Measurements from ENCODE around the gene DLX1.
"Not testable (repeated sequence)": the region's sequence is repeated elsewhere in the genome, so short reads cannot be mapped to it uniquely, and the experiment has no call there.

The DLX1 gene

DNA sequence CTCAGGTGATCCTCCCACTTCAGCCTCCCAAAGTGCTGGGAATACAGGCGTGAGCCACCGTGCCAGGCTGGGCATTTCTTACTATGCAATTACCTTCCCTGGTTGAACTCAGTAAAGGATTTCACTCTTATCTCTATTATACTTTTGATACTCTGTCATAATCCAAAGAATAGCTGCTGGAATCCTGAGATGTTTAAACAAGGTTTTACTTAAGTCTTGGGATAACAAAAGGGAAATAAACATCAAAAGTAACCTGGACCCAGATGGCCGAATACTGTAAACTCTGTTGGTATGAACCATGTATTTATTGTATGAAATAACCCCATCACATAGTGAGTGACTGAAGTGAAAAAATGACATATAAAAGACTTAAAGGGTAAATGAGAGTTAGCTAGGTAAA is 29.3 kb downstream of the DLX1 start:
- DNase-seq (ENCODE audit: low read depth), result no peak

DNA sequence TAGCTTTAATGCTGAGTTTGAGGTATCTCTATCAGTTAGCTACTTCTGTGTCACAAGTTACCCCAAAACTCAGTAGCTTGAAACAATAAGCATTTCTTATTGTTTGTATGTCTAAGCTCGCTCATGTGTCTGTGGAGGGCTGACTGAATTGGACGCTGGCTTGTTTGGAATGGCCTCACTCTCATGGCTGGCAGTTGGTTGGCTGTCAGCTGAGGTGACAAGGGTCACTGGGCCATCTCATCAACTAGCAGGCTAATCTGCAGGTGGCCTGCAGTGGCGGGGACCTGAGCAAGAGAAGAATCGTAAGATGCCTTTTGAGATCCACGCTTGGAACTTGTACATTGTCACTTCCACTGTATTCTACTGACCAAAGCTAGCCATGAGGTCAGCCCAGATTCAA is 30.8 kb downstream of the DLX1 start:
- no peak for DNase-seq (ENCODE audit: low read depth)

DNA sequence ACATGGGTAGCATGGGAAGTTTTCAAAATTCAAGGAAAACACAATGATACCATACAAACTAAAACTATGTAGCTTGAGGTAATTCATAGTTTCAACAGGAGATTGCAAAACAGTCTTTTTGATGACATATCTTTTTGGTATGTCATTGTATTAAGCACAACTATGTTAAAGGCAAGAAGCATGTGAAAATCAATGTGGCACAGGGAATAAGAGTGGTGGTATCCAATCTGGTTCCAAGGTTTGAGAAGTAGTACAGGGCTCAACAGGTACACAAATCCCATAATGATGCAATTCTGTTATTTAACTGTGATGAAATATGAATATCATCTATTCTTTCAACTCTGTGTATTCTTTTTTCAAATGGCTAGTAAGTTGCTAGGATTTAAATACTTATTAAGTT is 33.8 kb downstream of the DLX1 start:
- DNase-seq (ENCODE audit: low read depth), result no peak

DNA sequence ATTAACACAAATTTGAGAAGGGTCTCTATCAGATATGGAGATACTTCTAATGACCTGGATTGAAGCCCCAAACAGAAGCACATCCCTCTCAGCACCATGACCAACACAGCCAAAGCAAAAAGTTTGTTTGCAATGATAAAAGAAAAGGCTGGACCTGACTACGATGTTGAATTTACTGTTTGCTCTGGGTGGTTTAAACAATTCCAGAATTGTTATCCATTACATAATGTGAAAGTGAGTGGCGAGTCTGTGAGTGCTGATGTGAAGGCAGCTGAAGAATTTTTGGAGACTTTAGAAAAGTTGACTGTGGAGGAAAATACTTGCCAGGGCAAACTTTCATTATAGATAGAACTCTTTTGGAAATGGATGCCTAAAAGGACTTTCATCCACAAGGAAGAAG is 34.8 kb downstream of the DLX1 start:
- DNase-seq (ENCODE audit: low read depth), result no peak

DNA sequence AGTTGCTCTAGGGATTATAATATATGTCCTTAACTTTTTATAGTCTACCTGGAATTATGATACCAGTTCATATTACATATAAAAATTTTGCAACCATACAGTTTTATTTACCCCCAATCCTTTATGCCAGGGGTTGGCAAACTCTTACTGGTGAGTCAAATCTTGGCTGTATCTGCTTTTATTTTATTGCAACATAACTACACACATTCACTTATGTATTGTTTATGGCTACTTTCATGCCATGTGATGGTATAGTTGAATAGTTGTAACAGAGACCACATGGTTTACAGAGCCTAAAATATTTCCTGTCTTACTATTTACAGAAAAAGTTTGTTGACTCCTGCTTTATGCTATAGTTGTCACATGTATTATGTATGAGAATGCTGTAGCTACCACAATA is 43.2 kb downstream of the DLX1 start:
- DNase-seq (ENCODE audit: low read depth), result no peak

DNA sequence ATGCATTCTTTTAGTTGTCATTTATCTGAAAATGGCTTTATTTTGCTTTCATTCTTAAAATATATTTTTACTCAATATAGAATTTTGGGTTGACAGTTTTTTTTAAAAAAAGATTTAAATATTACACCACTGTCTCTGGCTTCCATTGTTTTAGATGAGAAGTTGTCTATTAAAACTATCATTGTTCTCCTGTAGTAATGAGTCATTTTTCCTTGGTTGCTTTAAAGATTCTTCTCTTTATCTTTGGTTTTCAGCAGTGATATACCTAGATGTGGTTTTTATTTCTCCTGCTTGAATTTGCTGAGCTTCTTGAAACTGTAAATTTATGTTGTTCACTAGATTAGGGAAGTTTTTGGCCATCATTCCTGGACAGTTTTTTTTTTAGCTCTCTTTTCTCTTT is 44.1 kb downstream of the DLX1 start:
- DNase-seq (ENCODE audit: low read depth), result no peak

DNA sequence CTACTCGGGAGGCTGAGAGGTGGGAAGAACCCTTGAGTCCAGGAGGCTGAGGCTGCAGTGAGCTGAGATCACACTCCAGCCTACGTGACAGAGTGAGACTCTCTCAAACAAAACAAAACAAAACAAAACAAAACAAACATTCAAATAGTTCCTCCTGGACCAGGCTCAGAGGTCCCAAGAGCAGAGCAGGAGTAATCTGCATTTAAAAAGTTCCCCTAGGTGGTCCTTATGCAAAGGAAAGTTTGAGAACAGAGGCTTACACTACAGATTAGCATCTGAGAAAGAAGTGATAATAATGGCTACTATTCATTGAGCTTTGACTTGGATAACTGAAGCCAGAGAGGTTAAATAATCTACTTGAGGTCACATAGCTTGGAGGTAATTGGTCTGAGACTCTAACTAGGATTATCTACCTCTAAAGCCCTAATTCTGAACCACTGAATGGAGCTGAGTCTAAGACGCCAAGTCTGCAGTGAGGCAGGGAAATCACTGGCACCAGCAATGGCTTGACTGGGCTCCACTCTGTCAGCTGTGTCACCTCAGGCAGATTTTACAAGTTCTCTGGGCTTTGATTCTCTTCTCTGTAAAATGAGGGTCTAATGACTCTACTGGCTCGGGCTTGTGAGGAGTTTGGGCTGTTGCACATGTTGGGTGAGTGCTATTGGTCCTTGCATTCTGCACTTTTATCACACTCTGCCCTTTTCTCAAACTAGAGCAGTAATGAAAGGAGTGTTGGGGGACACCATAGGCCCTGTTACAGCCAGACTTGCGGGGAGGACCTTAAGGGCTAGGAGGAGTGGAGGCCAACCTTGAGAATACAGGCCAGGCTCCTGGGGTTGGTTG is 46.6 kb downstream of the DLX1 start:
- no peak for DNase-seq (ENCODE audit: low read depth)

- DNase-seq (ENCODE audit: low read depth), result no peak
Observed at GRCh38 chr2:172134270-172134669, 49.0 kb downstream of the DLX1 start.

DNA sequence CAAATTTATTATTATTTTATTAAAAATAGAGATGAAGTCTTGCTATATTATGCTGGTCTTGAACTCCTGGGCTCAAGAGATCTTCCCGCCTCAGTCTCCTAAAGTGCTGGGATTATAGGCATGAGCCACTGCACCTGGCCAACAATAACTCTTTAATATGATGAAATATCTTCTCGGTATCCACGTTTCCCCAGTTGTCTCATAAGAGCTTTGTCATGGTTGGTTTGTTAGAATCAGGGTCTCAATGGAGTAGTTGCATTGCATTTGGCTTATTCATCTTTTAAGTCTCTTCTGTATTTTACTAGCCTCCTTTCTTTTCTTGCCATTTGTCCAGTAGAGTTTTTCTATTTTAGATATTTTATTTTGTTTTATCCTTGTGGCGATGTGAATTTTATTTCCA is 50.1 kb downstream of the DLX1 start:
- no peak for DNase-seq (ENCODE audit: low read depth)

DNA sequence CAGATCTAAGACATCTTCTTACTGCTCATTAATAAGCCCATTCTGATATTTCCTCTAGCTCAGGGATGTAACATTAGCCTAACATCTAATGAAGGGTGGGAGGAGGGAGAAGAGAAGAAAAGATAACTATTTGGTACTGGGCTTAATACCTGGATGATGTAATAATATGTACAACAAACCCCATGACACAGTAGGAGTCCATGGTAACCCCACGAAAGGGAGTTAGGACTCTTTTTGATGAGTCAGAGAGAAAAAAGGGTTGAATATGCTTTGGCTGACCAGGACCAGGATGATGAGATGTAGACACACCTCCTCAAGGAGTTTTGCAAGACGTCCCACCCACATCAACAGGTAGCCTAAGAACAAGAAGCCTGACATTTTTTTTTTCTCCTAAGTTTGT is 51.8 kb downstream of the DLX1 start:
- DNase-seq (ENCODE audit: low read depth), result no peak

DNA sequence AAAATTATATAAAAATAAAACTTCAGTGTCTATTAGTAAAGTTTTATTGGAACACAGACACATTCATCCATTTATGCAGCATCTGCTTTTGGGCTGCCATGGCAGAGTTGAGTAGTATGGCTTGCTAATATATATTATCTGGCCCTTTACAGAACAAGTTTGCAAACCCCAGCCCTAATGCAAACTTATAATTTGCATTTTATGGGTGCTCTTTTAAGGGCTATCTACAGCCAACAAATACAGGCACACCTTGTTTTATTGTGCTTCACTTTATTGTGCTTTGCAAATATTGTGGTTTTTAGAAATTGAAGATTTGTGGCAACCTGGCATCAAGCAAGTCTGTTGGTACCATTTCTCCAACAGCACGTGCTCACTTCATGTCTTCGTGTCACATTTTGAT is 52.6 kb downstream of the DLX1 start:
- DNase-seq (ENCODE audit: low read depth), result no peak

DNA sequence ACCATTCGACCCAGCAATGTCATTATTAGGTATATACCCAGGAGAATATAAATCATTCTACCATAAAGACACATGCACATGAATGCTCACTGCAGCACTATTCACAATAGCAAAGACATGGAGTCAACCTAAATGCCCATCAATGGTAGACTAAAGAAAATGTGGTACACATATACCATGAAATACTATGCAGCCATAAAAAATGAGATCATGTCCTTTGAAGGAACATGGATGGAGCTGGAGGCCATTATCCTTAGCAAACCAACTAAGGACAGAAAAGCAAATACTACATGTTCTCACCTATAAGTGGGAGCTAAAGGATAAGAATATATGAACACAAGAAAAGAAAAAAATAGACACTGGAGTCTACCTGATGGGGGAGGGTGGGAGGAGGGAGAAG is 53.4 kb downstream of the DLX1 start:
- DNase-seq (ENCODE audit: low read depth), result not testable (repeated sequence)
